ENCODE measurements around the gene DDX31. TPM values are rescaled to one million over a fixed set of nuclear protein-coding genes. Genes with fewer than 3 reads are reported as not detected.

DDX31 gene
- total and polyA plus RNA-seq, 9 of the 15 experiments (the other 6 are each of a cell fraction or from before 2014, with no cell fraction given) = 11.9 to 24.6 (median 22.2) TPM

GRCh38 chr9:132589148-132590036, 80.4 kb downstream of the DDX31 start:
- Histone ChIP-seq H3K9ac (ENCODE audit: insufficient read depth in 1 of 2, low read depth in 2 of 2, low read length in 2 of 2) (no peak overlapping the region), H3K79me2 (ENCODE audit: control insufficient read depth, insufficient read depth, low read length) (no peaks in the 10 kb centered on the region), H3K4me2 (ENCODE audit: insufficient read depth, low read length) (no peak overlapping the region), H3K27me3 (ENCODE audit: control insufficient read depth in 2 of 2, insufficient read depth in 2 of 2, low read length in 2 of 2) (peaks cover 14 to 31% of the 10 kb centered on the region in 2 experiments; a peak in 4 of 5 replicates), H3K27ac (ENCODE audit: extremely low read depth, low read depth, low read length) (no peak overlapping the region), H3K36me3 (ENCODE audit: control insufficient read depth, insufficient read depth, low read length) (peaks cover 7% of the 10 kb centered on the region; the same call in 1 of the 3 replicates), H3K9me3 (replicated peaks; ENCODE audit: control insufficient read depth, insufficient read depth, low read depth, low read length) (no peaks in the 10 kb centered on the region), H2AFZ (ENCODE audit: low read depth, low read length) (no peak overlapping the region), H3K4me1 (replicated peaks in 1 of 2; ENCODE audit: control insufficient read depth in 2 of 2, insufficient read depth in 2 of 2, low read length in 2 of 2) (peaks cover 0 to 5% of the 10 kb centered on the region in 2 experiments; a peak in 2 of 5 replicates), H3K9me1 (ENCODE audit: control insufficient read depth, insufficient read depth, low read length) (no peaks in the 10 kb centered on the region), H4K20me1 (replicated peaks; ENCODE audit: control insufficient read depth, insufficient read depth, low read length) (0 out of 2 replicates have a peak, but pooled peaks cover 3% of the 10 kb centered on the region), H3K4me3 (no peak overlapping the region)
- ChIA-PET CTCF (ENCODE audit: low intra/inter-chr PET ratio) (no interaction called here), POLR2A (no interaction called here)
- WGBS (ENCODE audit: insufficient coverage, low coverage, missing lambda C conversion rate) = 87% methylated on average over 22 of the region's 83 CpGs
- no peak for FAIRE-seq
- TF ChIP-seq ZBTB33 (CRISPR knock-in tag; IDR thresholded peaks at IDR 0.05) = peak; percentile 65; the same call in 1 of the 2 replicates
- TF ChIP-seq HDAC1 (IDR thresholded peaks at IDR 0.05) = no peak
- no peak for ATAC-seq
- BruUV-seq (replicated peaks) = no TSS peak
- DNase-seq (ENCODE audit: extremely low read depth in 1 of 4, low spot score in 3 of 4) = no peak
- intact Hi-C loops (cut with micrococcal nuclease) = no loop called here
- in situ Hi-C loops (cut with MboI) = no loop called here
